Mesenchymal stem cell (in vitro differentiated cells and primary cell): ENCODE measurements around the gene BMERB1.
"Not testable (repeated sequence)": the region's sequence is repeated elsewhere in the genome, so short reads cannot be mapped to it uniquely, and the experiment has no call there.

Experiments used
- DNase-seq: peaks from one replicate; pipeline ENCODE4 v3.0.0-alpha.2; 2013
- H2AFZ ChIP-seq: one replicate; pipeline ENCODE4 v1.6.1; 2013; ENCODE audit warnings: low read depth, mild to moderate bottlenecking, control low read depth, inconsistent platforms, low read length, moderate library complexity
- H2AK5ac ChIP-seq: 2 replicates; pipeline ENCODE4 v1.6.1; 2013; ENCODE audit warnings: low read length, moderate library complexity, mild to moderate bottlenecking, inconsistent platforms; ENCODE audit not compliant: severe bottlenecking
- H2BK120ac ChIP-seq: one replicate; pipeline ENCODE4 v1.6.1; 2013; ENCODE audit warnings: low read depth, mild to moderate bottlenecking, inconsistent platforms, low read length, moderate library complexity
- H2BK12ac ChIP-seq, 2 experiments: one replicate each; pipeline ENCODE4 v1.6.1; 2013; ENCODE audit warnings: inconsistent platforms in 2 of 2, low read length in 2 of 2, mild to moderate bottlenecking in 2 of 2, moderate library complexity in 2 of 2, control low read depth in 1 of 2
- H2BK15ac ChIP-seq: one replicate; pipeline ENCODE4 v1.6.1; 2013; ENCODE audit warnings: mild to moderate bottlenecking, low read depth, inconsistent platforms; ENCODE audit not compliant: poor library complexity, severe bottlenecking
- H2BK5ac ChIP-seq: 2 replicates; pipeline ENCODE4 v1.6.1; 2013; ENCODE audit warnings: low read depth, mild to moderate bottlenecking, low read length, control low read depth, inconsistent platforms; ENCODE audit not compliant: poor library complexity, severe bottlenecking
- H3K14ac ChIP-seq, 2 experiments: one replicate each; pipeline ENCODE4 v1.6.1; 2013; ENCODE audit warnings: inconsistent platforms in 2 of 2, low read length in 2 of 2, control low read depth in 1 of 2, mild to moderate bottlenecking in 1 of 2, moderate library complexity in 1 of 2
- H3K18ac ChIP-seq, 2 experiments: one replicate each; pipeline ENCODE4 v1.6.1; 2013; ENCODE audit warnings: inconsistent platforms in 2 of 2, low read length in 2 of 2, control low read depth in 1 of 2, low read depth in 1 of 2, mild to moderate bottlenecking in 1 of 2
- H3K23ac ChIP-seq, 2 experiments: one replicate each; pipeline ENCODE4 v1.6.1; 2013; ENCODE audit warnings: inconsistent platforms in 2 of 2, low read length in 2 of 2, mild to moderate bottlenecking in 2 of 2, moderate library complexity in 2 of 2, control low read depth in 1 of 2
- H3K27ac ChIP-seq: 2 replicates; pipeline ENCODE4 v1.5.1; 2013; ENCODE audit warnings: mild to moderate bottlenecking, moderate library complexity, low read length, control low read depth, inconsistent platforms; ENCODE audit not compliant: poor library complexity, severe bottlenecking
- H3K27me3 ChIP-seq, 2 experiments: 2 replicates each; pipeline versions ENCODE4 v1.6.1 to v1.7.0; 2013; ENCODE audit warnings: low read length in 2 of 2, mild to moderate bottlenecking in 2 of 2, moderate library complexity in 2 of 2, control low read depth in 1 of 2, inconsistent platforms in 1 of 2; ENCODE audit not compliant: control insufficient read depth in 1 of 2, insufficient read depth in 1 of 2
- H3K36me3 ChIP-seq, 2 experiments: 2 replicates each; pipeline versions ENCODE4 v1.6.1 to v1.7.0; 2013; ENCODE audit warnings: low read length in 2 of 2, control low read depth in 1 of 2, inconsistent platforms in 1 of 2, low read depth in 1 of 2, mild to moderate bottlenecking in 1 of 2; ENCODE audit not compliant: insufficient read depth in 2 of 2, control insufficient read depth in 1 of 2
- H3K4ac ChIP-seq, 2 experiments: one replicate each; pipeline ENCODE4 v1.6.1; 2013; ENCODE audit warnings: inconsistent platforms in 2 of 2, low read length in 2 of 2, mild to moderate bottlenecking in 2 of 2, moderate library complexity in 2 of 2, control low read depth in 1 of 2, low read depth in 1 of 2
- H3K4me1 ChIP-seq: 2 replicates; pipeline ENCODE4 v1.6.1; 2013; ENCODE audit warnings: low read depth, low read length, control low read depth; ENCODE audit not compliant: control insufficient read depth, insufficient read depth
- H3K4me2 ChIP-seq: 2 replicates; pipeline ENCODE4 v1.6.1; 2013; ENCODE audit warnings: low read length, mild to moderate bottlenecking, inconsistent platforms; ENCODE audit not compliant: poor library complexity, severe bottlenecking
- H3K4me3 ChIP-seq, 2 experiments: 2 replicates each; pipeline versions ENCODE4 v1.5.1 to v1.7.0; 2013; ENCODE audit warnings: low read length in 2 of 2, mild to moderate bottlenecking in 2 of 2, control low read depth in 1 of 2, low read depth in 1 of 2; ENCODE audit not compliant: insufficient read depth in 1 of 2
- H3K79me1 ChIP-seq: replicated peaks from 2 replicates; pipeline ENCODE4 v1.6.1; 2013; ENCODE audit warnings: mild to moderate bottlenecking, control low read depth, low read length, inconsistent platforms; ENCODE audit not compliant: poor library complexity, severe bottlenecking
- H3K9ac ChIP-seq: 2 replicates; pipeline ENCODE4 v1.7.0; 2013; ENCODE audit warnings: mild to moderate bottlenecking, low read length, moderate library complexity
- H3K9me3 ChIP-seq: 2 replicates; pipeline ENCODE4 v1.7.0; 2013; ENCODE audit warnings: mild to moderate bottlenecking, low read length; ENCODE audit not compliant: control insufficient read depth
- H4K8ac ChIP-seq: one replicate; pipeline ENCODE4 v1.6.1; 2013; ENCODE audit warnings: inconsistent platforms, mild to moderate bottlenecking, low read length, moderate library complexity
- H4K91ac ChIP-seq: one replicate; pipeline ENCODE4 v1.6.1; 2013; ENCODE audit warnings: mild to moderate bottlenecking, low read length, inconsistent platforms
- WGBS: methylation state at CpG from one replicate; pipeline ENCODE4 v1.1.7; 2013; ENCODE audit warnings: mixed read lengths; 5-methylcytosine and 5-hydroxymethylcytosine counted together

BMERB1 gene

GRCh38 chr16:15607221-15607699, 172.9 kb downstream of the BMERB1 start:
- H3K4me2 ChIP-seq, result not testable (repeated sequence)

GRCh38 chr16:15607700-15608396, 173.5 kb downstream of the BMERB1 start:
- H3K79me1 ChIP-seq, result peaks cover 16% of the 10 kb centered on the region
- H3K27ac ChIP-seq, result no peak overlapping the region
- H2AK5ac ChIP-seq, result no peak overlapping the region
- peak overlapping the region in 1 of 2 experiments; percentile 17 for H3K4ac ChIP-seq
- H3K27me3 ChIP-seq, result no peaks in the 10 kb centered on the region
- peaks cover 5% of the 10 kb centered on the region for H3K4me1 ChIP-seq
- no peak overlapping the region for H3K23ac ChIP-seq
- H2BK15ac ChIP-seq, result no peak overlapping the region
- peak overlapping the region in 1 of 2 experiments; percentile 38 for H3K14ac ChIP-seq
- no peak overlapping the region for H3K4me2 ChIP-seq
- 65% methylated on average over 11 of the region's 13 CpGs for WGBS
- H3K36me3 ChIP-seq, result peaks cover 53 to 94% of the 10 kb centered on the region in 2 experiments
- no peak overlapping the region for H4K8ac ChIP-seq
- DNase-seq, result peak; percentile 85
- no peak overlapping the region for H3K4me3 ChIP-seq
- H3K9me3 ChIP-seq, result no peaks in the 10 kb centered on the region
- peak overlapping the region; percentile 38 to 47 for H2BK12ac ChIP-seq
- H4K91ac ChIP-seq, result peak overlapping the region; percentile 14
- no peak overlapping the region for H2BK120ac ChIP-seq
- H2AFZ ChIP-seq, result no peak overlapping the region
- peak overlapping the region; percentile 65 for H3K9ac ChIP-seq
- peak overlapping the region in 1 of 2 experiments; percentile 62 for H3K18ac ChIP-seq
- no peak overlapping the region for H2BK5ac ChIP-seq

More at GRCh38 chr16:15607221-15607699, 172.9 kb downstream of the BMERB1 start:
- not testable (repeated sequence) for H3K27me3 ChIP-seq, H3K27ac ChIP-seq, H2BK120ac ChIP-seq, H2BK5ac ChIP-seq, H4K8ac ChIP-seq, H3K4me1 ChIP-seq, H3K9me3 ChIP-seq, H3K4me3 ChIP-seq, H2AK5ac ChIP-seq, H2BK15ac ChIP-seq, H2AFZ ChIP-seq, DNase-seq, H3K23ac ChIP-seq, H3K14ac ChIP-seq
- Histone ChIP-seq H3K36me3 (peaks cover 51 to 94% of the 10 kb centered on the region in 2 experiments), H2BK12ac (peak overlapping the region in 1 of 2 experiments; percentile 38), H3K9ac (peak overlapping the region; percentile 65), H3K79me1 (peaks cover 16% of the 10 kb centered on the region), H3K4ac (peak overlapping the region in 1 of 2 experiments; percentile 17), H3K18ac (peak overlapping the region in 1 of 2 experiments; percentile 62), H4K91ac (peak overlapping the region; percentile 14)
- 95% methylated on average over 6 of the region's 12 CpGs for WGBS

- no peak overlapping the region for H4K91ac ChIP-seq
- WGBS, result 84% methylated on average over 14 of the region's 19 CpGs
Measured at GRCh38 chr16:15608398-15609285, 174.3 kb downstream of the BMERB1 start.

DNA sequence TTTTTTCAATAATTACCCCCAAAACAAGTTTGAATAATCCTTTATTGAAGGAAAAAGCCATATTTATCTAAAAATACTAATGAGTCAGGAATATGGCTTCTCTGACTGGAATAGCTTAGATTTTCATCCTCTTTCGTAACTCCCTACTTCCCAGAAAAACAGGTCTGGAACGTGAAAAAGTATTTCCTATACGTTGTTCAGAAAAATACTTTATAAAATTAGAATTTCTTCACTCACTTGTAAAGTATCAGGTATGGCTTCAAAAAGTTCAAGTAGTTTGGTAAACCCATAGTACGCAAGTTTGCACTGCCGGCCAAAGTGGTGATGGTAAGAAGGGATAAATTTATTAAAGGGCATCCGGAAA, 174.9 kb downstream of the BMERB1 start:
- Histone ChIP-seq H3K27ac (no peak overlapping the region), H3K9ac (no peak overlapping the region), H3K14ac (no peak overlapping the region), H3K9me3 (no peaks in the 10 kb centered on the region), H3K18ac (no peak overlapping the region), H2BK15ac (no peak overlapping the region), H3K36me3 (peaks cover 47 to 89% of the 10 kb centered on the region in 2 experiments), H3K4me3 (no peak overlapping the region), H3K23ac (no peak overlapping the region), H2AK5ac (no peak overlapping the region), H3K4ac (no peak overlapping the region), H4K91ac (no peak overlapping the region), H3K4me1 (peaks cover 6% of the 10 kb centered on the region), H4K8ac (no peak overlapping the region), H3K79me1 (peaks cover 16% of the 10 kb centered on the region), H2AFZ (no peak overlapping the region), H3K27me3 (no peaks in the 10 kb centered on the region), H2BK5ac (no peak overlapping the region), H3K4me2 (no peak overlapping the region), H2BK12ac (no peak overlapping the region), H2BK120ac (no peak overlapping the region)
- WGBS, result 96% methylated on average over 3 of the region's 6 CpGs
- no peak for DNase-seq

More at GRCh38 chr16:15608398-15609285, 174.3 kb downstream of the BMERB1 start:
- Histone ChIP-seq H2BK5ac (no peak overlapping the region), H2AFZ (no peak overlapping the region), H3K79me1 (peaks cover 16% of the 10 kb centered on the region), H2AK5ac (no peak overlapping the region), H2BK12ac (no peak overlapping the region), H3K23ac (no peak overlapping the region), H3K4me3 (no peak overlapping the region), H3K4ac (no peak overlapping the region), H3K9me3 (no peaks in the 10 kb centered on the region), H3K27me3 (no peaks in the 10 kb centered on the region), H3K9ac (no peak overlapping the region), H2BK120ac (no peak overlapping the region), H3K4me2 (no peak overlapping the region), H3K4me1 (peaks cover 5% of the 10 kb centered on the region), H3K14ac (no peak overlapping the region), H2BK15ac (no peak overlapping the region), H4K8ac (no peak overlapping the region), H3K27ac (no peak overlapping the region), H3K36me3 (peaks cover 52 to 91% of the 10 kb centered on the region in 2 experiments), H3K18ac (no peak overlapping the region)
- peak; percentile 64 for DNase-seq
